GM19328 (cell line): ENCODE results near the gene NFAM1.

Experiments
- ATAC-seq: cut with Tn5 transposase; IDR thresholded peaks from one replicate; pipeline ENCODE4 v1.9.1; 2021; ENCODE audit warnings: mild to moderate bottlenecking, moderate library complexity; ENCODE audit not compliant: unreplicated experiment

The NFAM1 gene

GRCh38 chr22:42337356-42337755, 94.8 kb downstream of the NFAM1 start:
- ATAC-seq: no peak

GRCh38 chr22:42336527-42337227, 95.5 kb downstream of the NFAM1 start:
- no peak for ATAC-seq

GRCh38 chr22:42335839-42336378, 96.3 kb downstream of the NFAM1 start:
- no peak for ATAC-seq

GRCh38 chr22:42334875-42335512, 97.2 kb downstream of the NFAM1 start:
- ATAC-seq: no peak

- no peak for ATAC-seq
Observed at GRCh38 chr22:42333544-42333943, 98.7 kb downstream of the NFAM1 start.

- no peak for ATAC-seq
Observed at GRCh38 chr22:42332089-42332488, 100.1 kb downstream of the NFAM1 start.

- ATAC-seq: no peak
Observed at GRCh38 chr22:42331014-42331413, 101.2 kb downstream of the NFAM1 start.
